Kidney (tissue), 14 donors: ENCODE data around the gene ULK3. TPM values are rescaled to one million over a fixed set of nuclear protein-coding genes. Genes with fewer than 3 reads are reported as not detected.

Experiments
- DNase-seq, 5 donors: peaks; one replicate each; pipeline ENCODE4 v3.0.0-alpha.2; 2013 to 2020
- FAIRE-seq: peaks from 2 replicates; lab custom pipeline; 2012; peaks lifted over from hg19 to GRCh38; lab: Jason Lieb, UNC
- H3K27ac ChIP-seq, 2 donors: one replicate each; pipeline ENCODE4 v1.7.0; 2013; ENCODE audit warnings: low read depth in 2 of 2, low read length in 2 of 2, inconsistent platforms in 1 of 2
- H3K27me3 ChIP-seq: one replicate; pipeline ENCODE4 v1.7.1; 2013; ENCODE audit warnings: low read length, inconsistent platforms; ENCODE audit not compliant: control insufficient read depth, insufficient read depth
- H3K36me3 ChIP-seq, 3 donors: one replicate each; pipeline versions ENCODE4 v1.7.0 to v1.7.1; 2013; ENCODE audit warnings: low read length in 3 of 3, control low read depth in 1 of 3, inconsistent platforms in 1 of 3; ENCODE audit not compliant: insufficient read depth in 3 of 3, control insufficient read depth in 2 of 3
- H3K4me1 ChIP-seq, 3 donors: one replicate each; pipeline versions ENCODE4 v1.7.0 to v1.7.1; 2013; ENCODE audit warnings: low read length in 3 of 3, inconsistent platforms in 1 of 3, low read depth in 1 of 3; ENCODE audit not compliant: control insufficient read depth in 2 of 3, insufficient read depth in 2 of 3
- H3K4me3 ChIP-seq, 3 donors: one replicate each; pipeline versions ENCODE4 v1.7.0 to v1.8.1; 2013; ENCODE audit warnings: low read length in 3 of 3, control low read depth in 1 of 3, inconsistent platforms in 1 of 3
- H3K9ac ChIP-seq, 3 donors: one replicate each; pipeline versions ENCODE4 v1.7.0 to v1.7.1; 2013; ENCODE audit warnings: low read length in 3 of 3, control low read depth in 1 of 3, inconsistent platforms in 1 of 3
- H3K9me3 ChIP-seq, 3 donors: one replicate each; pipeline versions ENCODE4 v1.7.0 to v1.7.1; 2013; ENCODE audit warnings: low read length in 3 of 3, control low read depth in 1 of 3, inconsistent platforms in 1 of 3; ENCODE audit not compliant: control insufficient read depth in 2 of 3, insufficient read depth in 1 of 3
- CTCF ChIP-seq: IDR thresholded peaks from 3 replicates; pipeline ENCODE4 v1.5.1; 2012; ENCODE audit warnings: mild to moderate bottlenecking, moderate library complexity, borderline replicate concordance; ENCODE audit not compliant: insufficient read depth; ENCODE audit errors: extremely low read depth
- intact Hi-C: fragments of 100-400 bp; cut with DNase I; formaldehyde crosslinking; loops from one replicate; pipeline ENCODE4 v1.11.1; 2022
- polyA plus RNA-seq: library from polyadenylated mRNA; stranded (reverse); fragments of 350-450 nt; fragmentation: Illumina TruSeq; extraction: RNeasy Lipid Tissue Mini Kit (QIAGEN cat#74804); gene quantifications from one replicate; pipeline ENCODE4 v1.2.3, GENCODE V29; 2014; ENCODE audit warnings: low read depth, low replicate concordance; ENCODE audit not compliant: insufficient read depth
- total RNA-seq: library from RNA; stranded (reverse); fragmentation: NEBNext Ultra II Directional; extraction: Animal tissue kit (Norgen Biotek cat#: 25700); gene quantifications from one replicate; pipeline ENCODE4 v1.2.1, GENCODE V29; 2021
- donor health status: control.
- donor health status: control.
- donor health status: control.
- donor health status: control.
- donor health status: control.
- donor health status: DM: yes; HTN: yes; CAD: no.
- donor health status: Normal renal cell carcinoma (clear cell type).

The ULK3 gene
- total and polyA plus RNA-seq, 2 donors from 2014 or later = 34.5 to 36.1 TPM

GRCh38 chr15:74800559-74801094, 42.3 kb downstream of the ULK3 start:
- H3K9ac ChIP-seq = no peak overlapping the region
- intact Hi-C loops = no loop called here
- no peak overlapping the region for H3K27ac ChIP-seq
- peaks cover 0 to 6% (median 0%) of the 10 kb centered on the region in 3 donors for H3K4me1 ChIP-seq
- no peak for TF ChIP-seq CTCF
- DNase-seq (peak in 1 of 5 donors; percentile 82), FAIRE-seq (no peak)
- H3K36me3 ChIP-seq = peaks cover 0 to 15% (median 3%) of the 10 kb centered on the region in 3 donors
- no peak overlapping the region for H3K4me3 ChIP-seq
- H3K9me3 ChIP-seq = no peaks in the 10 kb centered on the region
- H3K27me3 ChIP-seq = no peaks in the 10 kb centered on the region

DNA sequence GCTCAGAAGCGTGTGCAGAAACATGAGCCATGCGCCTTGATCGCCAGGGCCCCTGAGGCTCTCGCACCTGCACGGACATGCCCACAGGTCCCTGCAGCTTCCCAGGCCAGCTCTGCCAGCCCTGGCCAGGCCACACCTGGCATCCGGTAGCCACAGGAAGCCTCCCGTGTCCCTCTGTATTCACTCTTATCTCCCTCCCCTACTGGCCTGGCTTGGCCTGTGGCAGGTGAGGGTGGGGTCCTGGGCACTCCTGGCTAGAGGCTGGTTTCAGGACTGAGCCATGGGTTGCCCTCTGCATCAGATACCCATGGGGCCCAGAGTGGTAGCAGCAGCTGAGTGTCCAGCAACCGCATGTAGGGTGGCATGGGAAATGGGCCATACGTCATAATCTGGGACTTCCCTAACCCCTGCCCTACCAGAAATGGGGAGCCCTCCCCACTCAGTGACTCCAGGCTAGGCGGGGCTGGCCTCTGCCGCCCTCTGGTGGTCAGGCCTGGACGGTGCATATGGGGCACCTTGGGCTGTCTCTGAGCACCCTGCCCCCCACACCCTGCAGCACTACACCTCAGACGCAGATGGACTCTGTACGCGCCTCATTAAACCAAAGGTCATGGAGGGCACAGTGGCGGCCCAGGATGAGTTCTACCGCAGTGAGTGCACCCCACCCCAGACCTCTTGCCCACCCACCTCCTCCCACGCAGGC, 42.9 kb downstream of the ULK3 start:
- Histone ChIP-seq H3K4me3 (no peak overlapping the region), H3K9me3 (no peaks in the 10 kb centered on the region), H3K36me3 (peaks cover 0 to 15% (median 3%) of the 10 kb centered on the region in 3 donors), H3K27me3 (no peaks in the 10 kb centered on the region), H3K27ac (no peak overlapping the region), H3K4me1 (peaks cover 0 to 6% (median 0%) of the 10 kb centered on the region in 3 donors), H3K9ac (no peak overlapping the region)
- no peak for FAIRE-seq
- intact Hi-C loops = no loop called here
- peak; percentile 65 to 84 (median 76) for DNase-seq
- peak; percentile 96 for TF ChIP-seq CTCF

GRCh38 chr15:74799255-74799855, 43.6 kb downstream of the ULK3 start:
- no peak overlapping the region for H3K27ac ChIP-seq
- H3K27me3 ChIP-seq = no peaks in the 10 kb centered on the region
- TF ChIP-seq CTCF = no peak
- peaks cover 0 to 15% (median 3%) of the 10 kb centered on the region in 3 donors for H3K36me3 ChIP-seq
- FAIRE-seq (no peak), DNase-seq (no peak)
- H3K9ac ChIP-seq = no peak overlapping the region
- H3K4me1 ChIP-seq = peaks cover 0 to 6% (median 0%) of the 10 kb centered on the region in 3 donors
- intact Hi-C loops = no loop called here
- H3K4me3 ChIP-seq = no peak overlapping the region
- H3K9me3 ChIP-seq = no peaks in the 10 kb centered on the region
